Ishikawa (cell line): ENCODE results near the gene ALMS1.

Experiments
- CEBPB ChIP-seq: IDR thresholded peaks from 2 replicates; pipeline ENCODE4 v1.6.1; 2012
- MAX ChIP-seq: IDR thresholded peaks from 2 replicates; pipeline ENCODE4 v1.6.1; 2012

DNA sequence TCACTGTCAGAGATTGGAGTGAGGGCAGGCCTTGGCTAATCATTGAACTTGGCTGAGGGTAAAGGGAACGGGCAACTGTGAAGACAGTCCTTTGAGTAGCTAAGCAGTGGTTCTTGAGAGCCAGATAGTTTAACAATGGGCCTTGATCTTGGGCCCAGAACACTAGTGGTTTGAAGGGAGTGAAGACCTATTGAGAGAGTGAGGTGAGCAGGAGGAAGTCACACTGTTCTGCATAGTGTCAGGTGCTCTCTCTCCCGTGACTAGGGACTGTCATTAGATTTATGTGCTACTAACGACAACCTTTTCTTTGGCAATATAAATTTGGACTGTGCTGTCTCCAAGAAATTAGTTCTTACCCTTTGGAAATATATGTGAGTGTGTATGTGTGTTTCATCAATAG is 44.6 kb upstream of the ALMS1 start:
- TF ChIP-seq CEBPB (no peak), MAX (no peak)
